ENCODE data around the gene CEP128.

Gene CEP128

DNA sequence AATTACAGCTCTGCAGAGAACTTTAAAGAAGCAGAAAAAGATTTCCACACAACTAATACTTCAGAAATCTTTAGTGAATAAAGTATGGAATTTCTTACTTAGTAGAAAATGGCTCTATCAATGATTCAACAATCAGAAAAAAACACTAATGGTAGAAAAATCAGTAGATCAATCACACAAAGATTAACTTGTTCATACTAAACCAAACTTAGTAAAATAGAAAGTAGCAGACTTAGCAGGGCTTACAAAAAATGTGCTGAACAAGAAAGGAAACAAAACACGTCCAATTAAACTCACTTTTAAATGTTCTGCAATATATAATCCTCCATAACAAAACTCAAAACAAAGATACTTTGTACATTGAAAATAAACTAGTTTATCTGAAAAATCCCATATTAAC, 38.9 kb downstream of the CEP128 start:
- DNase-seq (ENCODE audit: low read depth in 3 of 3): no peak

DNA sequence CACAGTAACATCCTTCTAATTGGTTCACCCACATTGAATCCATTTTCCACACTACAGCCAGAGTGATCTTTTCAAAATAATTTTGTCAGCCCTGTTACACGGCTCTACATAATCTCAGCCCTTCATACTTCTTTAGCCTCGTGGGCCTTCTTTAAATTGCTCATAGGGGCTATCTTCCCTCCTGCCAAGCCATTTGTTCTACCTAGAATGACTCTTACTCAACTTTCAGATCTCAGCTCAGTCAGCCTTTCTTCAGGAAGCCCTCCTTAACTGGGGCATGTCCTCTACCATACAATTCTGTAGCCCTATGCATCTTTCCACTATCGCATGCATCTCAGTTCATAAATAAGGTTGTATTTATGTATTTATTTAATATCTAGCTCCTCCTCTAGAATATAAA, 39.7 kb downstream of the CEP128 start:
- DNase-seq (ENCODE audit: low read depth in 3 of 3): no peak

DNA sequence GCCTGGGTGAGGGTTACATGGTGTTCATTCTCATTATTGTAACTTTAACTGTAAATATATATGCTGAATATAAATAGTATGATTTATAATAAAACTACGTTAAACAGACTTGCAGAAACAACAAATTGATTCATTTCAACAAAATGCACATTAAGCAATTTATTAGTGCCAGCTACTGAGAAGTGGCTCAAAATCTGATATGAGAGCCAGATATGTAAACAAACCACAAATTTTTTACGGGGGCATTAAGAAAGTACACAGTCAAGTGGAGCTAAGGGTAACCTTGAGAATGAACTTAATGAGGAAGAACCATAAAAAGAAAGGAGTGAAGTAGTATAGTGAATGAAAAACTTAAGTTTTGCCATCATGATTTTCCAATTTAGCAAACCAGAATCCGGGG, 40.3 kb downstream of the CEP128 start:
- no peak for DNase-seq (ENCODE audit: low read depth in 3 of 3)

DNA sequence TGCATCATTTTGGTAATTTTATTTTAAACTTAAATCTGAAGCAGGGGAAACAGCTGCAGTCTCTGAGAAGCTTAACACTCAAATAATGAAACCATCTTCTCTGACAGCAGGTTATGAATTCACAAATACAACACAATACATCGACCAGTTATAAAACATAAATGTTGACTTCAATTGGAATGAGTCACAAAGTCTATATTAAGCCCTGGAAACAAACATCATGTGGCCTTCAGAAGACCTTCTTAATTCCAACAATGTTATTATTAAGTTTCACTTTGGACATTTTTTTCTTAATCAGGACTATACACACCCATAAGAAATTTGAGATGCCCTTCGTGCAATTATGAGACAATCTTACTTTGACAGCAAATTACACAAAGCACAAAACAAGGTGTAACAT, 68.9 kb downstream of the CEP128 start:
- no peak for DNase-seq (ENCODE audit: low read depth in 3 of 3)

DNA sequence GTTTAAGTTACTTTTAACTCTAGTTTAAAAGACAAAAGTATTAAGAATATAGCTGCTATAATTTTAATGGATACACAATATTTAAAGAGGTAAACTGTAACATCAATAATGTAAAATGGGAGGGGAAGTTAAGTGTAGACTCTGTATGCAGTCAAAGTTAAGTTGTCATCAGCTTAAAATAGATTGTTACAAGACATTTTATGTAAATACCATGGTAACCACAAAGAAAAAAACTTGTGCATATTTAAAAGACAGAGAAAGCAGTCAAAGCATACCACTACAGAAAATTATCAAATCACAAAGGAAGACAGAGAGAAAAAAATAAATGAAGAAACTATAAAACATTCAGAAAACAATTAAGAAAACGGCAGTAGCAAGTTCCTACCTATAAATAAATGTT, 73.3 kb downstream of the CEP128 start:
- no peak for DNase-seq (ENCODE audit: low read depth in 3 of 3)

DNA sequence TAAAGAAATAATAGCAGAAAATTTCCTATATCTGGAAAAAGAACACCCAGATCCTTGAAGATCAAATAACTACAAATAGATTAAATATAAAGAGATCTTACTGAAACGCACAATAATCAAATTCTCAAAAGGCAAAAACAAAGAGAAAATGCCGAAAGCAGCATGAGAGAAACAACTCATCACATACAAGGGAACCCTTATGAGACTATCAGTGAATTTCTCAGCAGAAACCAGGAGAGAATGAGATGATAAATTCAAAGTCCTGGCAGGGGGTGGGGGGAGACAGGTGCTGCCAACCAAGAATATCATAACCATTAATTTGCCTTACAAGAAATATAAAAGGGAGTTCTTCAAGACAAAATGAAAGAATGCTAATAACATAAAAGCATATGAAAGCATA, 73.7 kb downstream of the CEP128 start:
- no peak for DNase-seq (ENCODE audit: low read depth in 3 of 3)

DNA sequence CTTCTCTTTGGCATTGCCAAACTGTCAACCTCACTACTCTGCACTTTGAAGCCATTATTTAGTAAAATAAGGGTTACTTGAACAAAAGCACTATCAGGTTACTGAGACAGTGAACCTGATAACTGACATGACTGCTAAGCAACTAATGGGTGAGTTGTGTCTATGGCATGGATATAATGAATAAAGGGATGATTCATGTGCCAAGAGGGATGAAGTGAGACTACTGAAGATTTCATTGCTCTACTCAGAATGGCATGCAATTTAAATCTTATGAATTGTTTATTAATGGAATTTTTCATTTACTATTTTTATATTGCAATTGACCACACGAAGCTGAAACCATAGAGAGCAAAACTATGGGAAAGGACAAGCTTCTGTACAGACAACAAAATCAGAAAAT, 74.4 kb downstream of the CEP128 start:
- DNase-seq (ENCODE audit: low read depth in 3 of 3): no peak

DNA sequence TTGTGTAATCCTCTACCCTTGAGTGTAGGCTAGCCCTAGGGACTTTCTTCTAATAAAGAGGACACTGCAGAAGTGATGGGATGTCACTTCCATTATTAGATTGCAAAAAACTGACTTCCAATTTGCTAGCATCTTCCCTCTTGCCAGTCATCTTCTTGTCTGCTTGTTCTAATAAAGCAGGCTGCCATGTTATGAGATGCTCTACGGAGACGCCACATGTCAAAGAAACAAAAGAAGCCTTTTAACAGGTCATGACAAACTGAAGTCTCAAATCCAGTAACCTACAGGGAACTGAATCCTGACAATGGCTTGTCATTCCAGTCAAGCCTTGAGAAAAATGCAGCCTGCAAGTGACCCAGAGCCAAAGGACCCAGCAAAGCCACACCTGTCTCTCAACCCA, 76.0 kb downstream of the CEP128 start:
- no peak for DNase-seq (ENCODE audit: low read depth in 3 of 3)

DNA sequence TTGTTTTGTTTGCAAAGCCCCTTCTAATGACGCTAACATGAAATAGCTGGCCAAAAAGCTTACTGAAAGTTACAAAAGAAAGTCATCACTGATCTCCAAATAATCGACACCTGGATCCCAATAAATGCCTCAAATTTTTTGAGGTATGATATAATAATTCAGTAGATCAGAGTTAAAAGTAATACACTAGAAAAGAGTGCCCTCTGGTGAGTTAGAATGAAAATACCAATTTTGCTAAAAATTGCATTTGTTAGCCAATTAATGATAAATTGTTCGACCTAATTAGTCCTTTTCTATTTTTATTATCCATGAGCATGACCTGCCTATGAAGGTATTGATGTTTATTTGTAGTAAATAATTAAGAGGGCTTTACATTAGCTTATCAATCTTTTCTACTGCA, 78.6 kb downstream of the CEP128 start:
- DNase-seq (ENCODE audit: low read depth in 3 of 3): no peak

DNA sequence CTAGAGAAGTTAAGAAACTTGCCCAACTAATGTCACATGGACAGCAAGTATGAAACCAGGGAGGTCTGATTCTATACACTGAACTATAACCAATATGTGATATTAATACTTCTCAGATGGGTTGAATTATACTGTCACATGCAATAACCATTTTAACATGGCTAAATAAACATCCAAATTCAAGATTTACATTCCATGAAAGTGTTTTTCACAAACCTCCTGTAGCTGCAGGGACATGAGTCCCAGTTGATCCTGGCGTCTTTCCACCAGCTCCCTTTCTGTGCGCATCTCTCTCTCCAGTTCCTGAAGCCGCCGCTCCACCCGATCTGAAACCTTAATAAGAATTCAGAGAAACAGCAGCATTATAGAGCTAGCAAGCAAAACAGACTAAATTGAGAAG, 79.0 kb downstream of the CEP128 start:
- DNase-seq (ENCODE audit: low read depth in 3 of 3): no peak

DNA sequence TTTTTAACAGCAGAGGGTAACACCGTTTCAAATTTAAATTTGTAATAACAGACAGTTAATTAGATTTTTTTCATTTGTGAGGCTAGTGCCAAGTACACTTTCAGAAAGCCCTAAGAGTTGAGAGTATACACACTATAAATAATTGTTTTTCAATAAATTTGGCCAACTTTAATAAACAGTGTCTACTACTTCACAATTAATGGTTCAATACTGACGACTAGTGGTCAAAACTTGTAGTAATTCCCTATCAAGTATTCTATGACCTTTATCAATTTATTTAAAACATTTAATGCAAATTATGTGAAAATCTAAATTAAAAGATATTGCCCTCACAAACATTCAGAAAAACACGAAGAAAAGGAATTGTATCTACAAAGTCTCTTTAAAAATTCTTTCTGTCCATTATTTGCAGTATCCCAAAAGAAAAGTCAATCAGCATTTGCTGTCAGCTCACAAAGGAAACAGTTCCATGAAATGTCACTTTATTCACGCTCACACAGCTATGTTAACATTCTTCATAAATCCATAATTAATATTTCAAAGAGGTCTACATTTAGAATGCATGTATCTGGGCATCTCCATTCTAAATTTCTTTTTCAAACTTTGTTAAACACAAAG, 91.2 kb downstream of the CEP128 start:
- DNase-seq (ENCODE audit: low read depth in 3 of 3): no peak

DNA sequence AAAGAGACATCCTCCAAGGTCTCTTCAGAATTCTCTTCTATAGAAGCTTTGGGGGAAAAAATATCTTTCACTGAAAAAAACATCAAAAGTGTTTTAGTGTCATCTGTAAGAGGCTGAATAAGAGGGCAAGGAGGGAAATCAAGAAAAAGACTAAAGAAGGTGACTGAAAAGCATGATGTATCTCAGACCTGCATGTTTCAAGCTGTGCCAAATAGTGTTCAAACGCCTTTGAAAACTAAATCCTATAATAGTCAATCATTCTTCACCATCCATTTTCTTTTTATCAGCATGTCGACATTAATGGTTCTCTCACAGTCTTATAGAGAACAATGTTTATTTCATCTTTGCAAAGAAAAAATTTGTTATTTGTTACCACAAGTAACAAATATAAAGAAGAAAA, 94.5 kb downstream of the CEP128 start:
- no peak for DNase-seq (ENCODE audit: low read depth in 3 of 3)

DNA sequence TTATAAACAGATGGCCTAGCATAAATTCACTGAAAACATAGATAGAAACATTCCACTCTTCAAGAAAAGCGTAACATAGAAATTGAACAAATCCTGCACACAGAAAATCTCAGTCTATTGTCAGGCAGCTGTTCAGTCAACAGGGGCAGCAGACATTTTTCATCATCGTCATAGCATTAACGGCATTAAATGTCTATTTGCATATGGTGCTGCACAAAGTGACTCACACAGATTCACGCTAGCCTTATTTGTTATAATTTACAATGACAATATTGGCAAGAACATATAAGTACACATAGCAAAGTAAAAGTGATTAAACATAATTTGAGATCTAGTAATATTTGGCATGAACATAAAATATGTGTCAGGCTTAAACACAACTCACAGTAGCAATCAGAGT, 95.7 kb downstream of the CEP128 start:
- no peak for DNase-seq (ENCODE audit: low read depth in 3 of 3)

DNA sequence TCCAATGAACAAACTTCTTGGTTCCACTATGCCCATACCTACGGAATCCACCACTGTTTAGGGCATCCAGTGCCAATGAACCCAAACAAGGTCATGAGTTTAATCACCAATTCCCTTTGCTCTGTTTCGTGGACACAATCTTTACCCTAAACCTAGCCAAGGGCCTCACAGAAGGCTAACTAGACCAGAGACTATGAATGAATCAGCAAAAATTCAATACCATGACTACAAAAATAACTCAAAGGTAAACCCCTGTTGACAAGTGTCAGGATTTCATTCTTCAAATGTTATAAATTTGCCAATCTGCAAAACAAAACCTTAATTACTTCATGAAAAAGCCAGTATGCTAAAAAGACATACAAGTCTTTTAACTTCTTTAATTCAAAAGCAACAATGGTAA, 96.7 kb downstream of the CEP128 start:
- DNase-seq (ENCODE audit: low read depth in 3 of 3): no peak

DNA sequence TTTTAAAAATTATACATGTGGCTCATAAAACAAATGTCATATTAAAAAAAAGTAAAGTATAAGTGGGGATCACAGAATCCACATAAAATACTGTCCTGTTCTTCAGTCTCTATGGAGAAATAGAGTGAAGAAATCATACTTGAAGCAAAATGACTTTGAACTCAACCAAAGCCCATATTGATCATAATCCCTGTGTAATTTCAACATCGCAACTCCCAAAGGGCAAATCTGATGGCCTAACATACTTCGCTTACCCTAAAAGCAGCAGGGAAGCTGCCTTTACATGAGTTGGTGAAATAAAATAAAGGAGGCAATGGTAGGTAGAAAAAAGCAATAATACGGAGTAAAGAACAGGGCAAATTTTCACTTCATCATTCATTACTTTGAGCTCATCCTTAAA, 101.8 kb downstream of the CEP128 start:
- no peak for DNase-seq (ENCODE audit: low read depth in 3 of 3)

DNA sequence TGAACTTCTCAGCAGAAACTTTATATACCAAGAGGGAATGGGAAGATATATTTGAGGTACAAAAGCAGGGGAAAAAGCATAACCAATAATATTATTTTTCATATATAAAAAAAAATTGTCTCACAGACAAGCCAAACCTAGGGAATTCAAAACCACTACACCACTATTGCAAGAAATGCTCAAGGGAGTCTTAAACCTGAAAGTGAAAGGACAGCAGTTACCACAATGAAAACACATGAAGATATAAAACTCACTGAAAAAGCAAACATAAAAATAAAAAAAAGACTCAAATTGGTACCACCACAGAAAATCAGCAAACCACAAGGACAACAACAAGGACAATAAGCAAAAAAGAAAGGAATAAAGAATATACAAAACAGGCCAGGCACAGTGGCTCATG, 131.9 kb downstream of the CEP128 start:
- no peak for DNase-seq (ENCODE audit: low read depth in 3 of 3)

DNA sequence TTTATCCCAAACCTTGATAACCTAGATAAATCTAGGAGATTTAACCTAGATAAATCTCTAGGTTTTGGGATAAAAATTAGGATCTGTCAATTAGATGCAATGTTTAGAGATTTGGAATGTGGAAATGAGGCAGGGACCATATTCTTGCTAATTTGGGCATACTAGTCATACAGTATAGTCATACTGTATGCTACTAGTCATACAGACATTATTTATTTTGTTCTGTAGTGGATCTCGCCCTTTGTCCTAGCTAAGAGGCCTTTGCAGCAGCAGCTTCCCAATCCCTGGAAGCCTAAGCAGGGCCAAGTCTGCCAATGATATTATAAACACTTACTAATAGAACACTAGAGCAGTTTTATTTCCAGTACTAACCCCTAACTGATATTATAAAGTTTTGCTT, 136.4 kb downstream of the CEP128 start:
- no peak for DNase-seq (ENCODE audit: low read depth in 3 of 3)

DNA sequence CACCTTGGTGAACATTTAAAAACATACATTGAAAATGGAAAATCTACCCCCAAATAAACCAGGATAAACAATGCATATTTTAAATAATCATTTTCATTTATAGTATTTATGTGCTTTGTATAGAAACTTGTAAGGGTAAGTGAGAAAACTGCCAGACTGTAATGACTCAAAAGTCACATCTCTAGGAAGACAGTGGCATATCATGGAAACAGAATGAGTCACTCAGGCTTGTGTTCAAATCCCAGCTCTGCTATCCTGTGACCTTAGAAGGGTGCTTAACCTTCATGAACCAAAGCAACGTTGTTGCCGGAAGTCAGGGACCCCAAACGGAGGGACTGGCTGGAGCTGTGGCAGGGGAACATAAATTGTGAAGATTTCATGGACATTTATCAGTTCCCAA, 142.7 kb downstream of the CEP128 start:
- DNase-seq (ENCODE audit: low read depth in 3 of 3): no peak

DNA sequence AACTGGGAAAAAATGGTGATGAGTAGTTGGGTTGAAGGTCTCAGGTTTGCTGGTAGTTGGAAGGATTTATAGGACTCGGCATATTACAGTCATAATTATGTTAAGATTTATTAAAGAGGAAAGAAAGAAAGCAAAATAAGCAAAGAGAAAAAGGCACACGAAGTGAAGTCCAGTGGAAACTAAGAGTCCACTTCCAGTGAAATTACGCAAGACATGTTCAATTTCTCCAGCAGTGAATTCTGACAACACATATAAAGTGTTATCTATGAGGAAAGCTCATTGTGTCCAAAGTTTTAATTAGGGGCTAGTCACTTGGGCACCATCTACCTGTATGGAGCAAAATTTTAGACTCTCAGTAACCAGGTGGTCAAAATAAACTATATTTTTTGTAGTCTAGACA, 143.3 kb downstream of the CEP128 start:
- no peak for DNase-seq (ENCODE audit: low read depth in 3 of 3)

DNA sequence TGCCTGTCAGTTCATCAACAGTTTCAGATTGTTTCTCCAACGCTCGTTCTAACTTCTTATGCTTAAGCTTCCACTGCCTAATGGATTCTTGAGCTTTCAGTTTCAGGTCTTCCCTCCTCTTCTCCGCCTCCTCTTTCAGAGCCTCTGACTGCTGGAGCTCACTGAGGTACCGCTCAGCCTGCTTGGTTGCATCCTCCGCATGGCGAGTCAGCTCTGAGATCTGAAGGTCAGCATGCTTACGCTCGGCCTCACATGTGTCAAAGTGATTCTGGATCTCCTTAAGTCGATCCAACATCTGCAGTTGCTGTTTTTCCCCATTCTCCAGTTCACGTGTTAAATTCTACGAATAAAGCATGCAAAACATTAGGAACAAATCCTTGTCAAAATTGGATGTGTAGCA, 148.8 kb downstream of the CEP128 start:
- DNase-seq (ENCODE audit: low read depth in 3 of 3): no peak

DNA sequence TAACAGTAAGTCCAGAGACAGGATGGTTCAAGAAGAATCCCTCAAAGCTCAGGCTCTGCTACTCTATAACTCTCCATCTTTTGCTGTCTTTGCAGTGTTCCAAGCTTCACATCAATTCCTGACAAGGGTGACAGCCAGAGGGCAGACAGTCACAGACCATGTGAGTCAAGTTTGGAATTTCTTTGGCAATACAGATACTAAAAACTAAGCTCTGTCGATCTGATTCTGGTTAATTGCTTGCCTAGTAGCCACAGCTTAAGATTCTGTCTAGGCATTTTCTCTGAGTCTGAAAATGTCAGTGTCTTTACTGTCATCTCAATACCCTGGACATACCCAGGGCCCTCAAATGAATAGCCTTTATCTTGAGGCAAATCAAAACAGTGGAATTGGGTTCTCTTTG, 153.7 kb downstream of the CEP128 start:
- DNase-seq (ENCODE audit: low read depth in 3 of 3): no peak

DNA sequence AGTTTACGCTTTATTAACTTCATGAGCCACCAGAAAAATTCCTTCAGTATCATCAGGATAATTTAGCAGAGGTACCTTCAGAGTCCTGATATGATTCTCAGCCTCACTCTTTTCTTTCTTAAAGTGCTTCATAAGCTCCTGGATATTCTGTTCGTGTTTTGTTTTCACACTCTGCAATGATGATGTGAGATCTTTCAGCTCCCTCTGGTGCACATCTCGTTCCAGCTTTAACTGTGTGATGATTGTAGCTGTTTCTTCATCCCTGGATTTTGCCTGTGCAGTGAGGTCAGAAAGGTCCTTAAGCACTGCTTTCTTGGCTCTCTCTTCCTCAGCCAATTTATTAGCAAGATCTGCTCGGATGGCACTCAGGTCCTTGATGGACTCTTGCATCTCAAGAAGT, 156.7 kb downstream of the CEP128 start:
- DNase-seq (ENCODE audit: low read depth in 3 of 3): no peak

DNA sequence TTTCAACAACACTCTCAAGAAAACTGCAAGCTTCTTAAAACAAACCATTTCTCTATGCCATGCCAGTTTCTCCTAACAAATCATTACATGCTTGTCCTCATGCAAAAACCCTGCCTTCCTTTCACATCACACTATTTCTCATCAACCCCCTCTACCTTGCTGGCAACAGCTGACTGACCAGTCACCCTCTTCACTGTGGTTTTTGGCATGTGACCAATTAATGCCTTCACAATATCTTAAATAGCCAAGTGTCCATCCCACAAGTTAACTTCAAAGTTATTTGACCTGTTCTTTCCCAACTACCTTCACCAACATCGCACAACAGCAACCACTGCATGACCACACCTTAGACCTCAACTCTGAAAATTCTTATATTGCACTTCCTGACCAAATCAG, 159.6 kb downstream of the CEP128 start:
- no peak for DNase-seq (ENCODE audit: low read depth in 3 of 3)

DNA sequence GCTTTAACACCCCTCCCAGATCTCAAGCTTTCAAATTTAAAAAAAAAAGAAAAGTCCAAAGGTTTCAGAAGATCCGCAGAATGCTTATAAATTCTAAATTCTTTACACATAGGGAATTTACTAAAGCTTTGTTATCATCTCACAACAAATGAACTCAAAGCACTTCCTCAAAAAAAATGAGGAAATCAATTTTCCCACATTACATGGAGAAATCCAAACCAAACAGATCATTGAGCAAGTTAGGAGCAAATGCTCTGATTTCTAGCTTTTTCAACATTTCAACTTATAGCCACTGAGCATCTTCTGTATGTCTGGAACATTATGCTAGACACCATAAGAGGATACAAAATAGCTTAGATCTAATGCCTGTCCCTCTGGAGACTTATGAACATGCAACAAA, 161.0 kb downstream of the CEP128 start:
- DNase-seq (ENCODE audit: low read depth in 3 of 3): no peak

DNA sequence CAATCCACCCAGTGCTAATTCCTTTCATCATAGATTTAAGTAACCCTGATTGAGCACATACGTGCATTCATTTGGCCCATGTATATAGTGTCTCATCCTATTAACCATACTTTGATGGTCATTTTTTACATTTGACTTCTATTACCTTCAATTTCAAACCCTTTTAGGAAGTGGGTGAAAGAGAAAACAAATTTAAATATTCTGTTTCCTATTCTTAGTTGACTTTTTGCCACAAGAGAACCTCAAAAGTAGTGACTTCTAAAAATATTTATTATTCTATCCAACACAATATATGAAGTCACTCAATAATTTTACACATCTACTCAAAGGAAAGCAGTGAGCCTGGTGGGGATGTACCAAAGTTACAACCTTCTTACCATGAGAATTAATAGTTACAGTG, 164.9 kb downstream of the CEP128 start:
- no peak for DNase-seq (ENCODE audit: low read depth in 3 of 3)
